Osteocyte (in vitro differentiated cells): ENCODE results near the gene GNG2. TPM values are rescaled to one million over a fixed set of nuclear protein-coding genes. Genes with fewer than 3 reads are reported as not detected.
A peak's percentile ranks its signal among the peaks of the same experiment; 100 is the strongest.

Source experiments
- DNase-seq: peaks from one replicate; pipeline ENCODE4 v3.0.0; 2021; ENCODE audit warnings: mixed read lengths; ENCODE audit not compliant: unreplicated experiment; ENCODE audit errors: extremely low spot score
- H3K27ac Mint-ChIP-seq: one replicate; pipeline ENCODE4 v1.8.0; 2021; ENCODE audit warnings: mild to moderate bottlenecking, mixed read lengths; ENCODE audit not compliant: unreplicated experiment
- H3K27me3 Mint-ChIP-seq: one replicate; pipeline ENCODE4 v1.8.0; 2021; ENCODE audit warnings: mixed read lengths; ENCODE audit not compliant: unreplicated experiment
- H3K36me3 Mint-ChIP-seq: one replicate; pipeline ENCODE4 v1.8.0; 2021; ENCODE audit warnings: mixed read lengths; ENCODE audit not compliant: unreplicated experiment
- H3K4me1 Mint-ChIP-seq: one replicate; pipeline ENCODE4 v1.8.0; 2021; ENCODE audit warnings: mixed read lengths; ENCODE audit not compliant: unreplicated experiment
- H3K4me3 Mint-ChIP-seq: one replicate; pipeline ENCODE4 v1.8.0; 2021; ENCODE audit warnings: mild to moderate bottlenecking, moderate library complexity, mixed read lengths; ENCODE audit not compliant: unreplicated experiment
- H3K9me3 Mint-ChIP-seq: one replicate; pipeline ENCODE4 v1.8.0; 2021; ENCODE audit warnings: mixed read lengths; ENCODE audit not compliant: unreplicated experiment
- CTCF ChIP-seq: fragments of 200-600 bp; sonication (generic); IDR thresholded peaks from 2 replicates; pipeline ENCODE4 v1.5.0; 2021; ENCODE audit warnings: antibody characterized with exemption, mild to moderate bottlenecking, moderate library complexity
- total RNA-seq: library from RNA; stranded (reverse); gene quantifications from 2 replicates; pipeline ENCODE4 v1.2.1, GENCODE V29; 2021

Gene GNG2
- total RNA-seq, 1 donor from 2014 or later, result 3.9 TPM

- Mint-ChIP-seq H3K27me3 (no peaks in the 10 kb centered on the region), H3K4me3 (no peak overlapping the region), H3K27ac (peak overlapping the region; percentile 27), H3K9me3 (no peaks in the 10 kb centered on the region), H3K36me3 (peaks cover 55% of the 10 kb centered on the region), H3K4me1 (peaks cover 16% of the 10 kb centered on the region)
- no peak for DNase-seq
- TF ChIP-seq CTCF, result no peak
Measured at GRCh38 chr14:52000019-52000582, 139.7 kb downstream of the GNG2 start.

- peak overlapping the region; percentile 27 for H3K27ac Mint-ChIP-seq
- TF ChIP-seq CTCF, result no peak
- no peak for DNase-seq
- H3K4me1 Mint-ChIP-seq, result peaks cover 16% of the 10 kb centered on the region
- H3K9me3 Mint-ChIP-seq, result no peaks in the 10 kb centered on the region
- H3K4me3 Mint-ChIP-seq, result no peak overlapping the region
- H3K36me3 Mint-ChIP-seq, result peaks cover 57% of the 10 kb centered on the region
- H3K27me3 Mint-ChIP-seq, result no peaks in the 10 kb centered on the region
Measured at GRCh38 chr14:52000696-52001095, 140.3 kb downstream of the GNG2 start.

GRCh38 chr14:52002542-52002941, 142.1 kb downstream of the GNG2 start:
- peaks cover 60% of the 10 kb centered on the region for H3K36me3 Mint-ChIP-seq
- H3K9me3 Mint-ChIP-seq, result no peaks in the 10 kb centered on the region
- H3K27ac Mint-ChIP-seq, result peak overlapping the region; percentile 69
- H3K4me1 Mint-ChIP-seq, result peaks cover 16% of the 10 kb centered on the region
- no peak for TF ChIP-seq CTCF
- no peak overlapping the region for H3K4me3 Mint-ChIP-seq
- no peaks in the 10 kb centered on the region for H3K27me3 Mint-ChIP-seq
- DNase-seq, result no peak

- no peak for DNase-seq
- TF ChIP-seq CTCF, result no peak
- Mint-ChIP-seq H3K36me3 (peaks cover 66% of the 10 kb centered on the region), H3K27me3 (no peaks in the 10 kb centered on the region), H3K9me3 (no peaks in the 10 kb centered on the region), H3K4me3 (no peak overlapping the region), H3K27ac (peak overlapping the region; percentile 69), H3K4me1 (peaks cover 16% of the 10 kb centered on the region)
Measured at GRCh38 chr14:52003324-52003723, 142.9 kb downstream of the GNG2 start.

GRCh38 chr14:52005625-52006024, 145.2 kb downstream of the GNG2 start:
- no peak for DNase-seq
- H3K36me3 Mint-ChIP-seq, result peaks cover 64% of the 10 kb centered on the region
- no peak overlapping the region for H3K27ac Mint-ChIP-seq
- peaks cover 16% of the 10 kb centered on the region for H3K4me1 Mint-ChIP-seq
- TF ChIP-seq CTCF, result no peak
- no peak overlapping the region for H3K4me3 Mint-ChIP-seq
- H3K27me3 Mint-ChIP-seq, result no peaks in the 10 kb centered on the region
- no peaks in the 10 kb centered on the region for H3K9me3 Mint-ChIP-seq
